Stimulated activated naive CD8-positive, alpha-beta T cell treated with anti-CD3 and anti-CD28 coated beads, Interleukin-15, Interleukin-2, amounts not matched to agents 100 U/mL and 50 U/mL, for 24 hours (primary cell): ENCODE results near the gene MED17.

ENCODE experiments used
- ATAC-seq: fragments of 150-1000 bp; cut with Tn5 transposase; one replicate; pipeline ENCODE4 v1.10.0; 2021
- DNase-seq: peaks from one replicate; pipeline ENCODE4 v3.0.0; 2021

MED17 gene

DNA sequence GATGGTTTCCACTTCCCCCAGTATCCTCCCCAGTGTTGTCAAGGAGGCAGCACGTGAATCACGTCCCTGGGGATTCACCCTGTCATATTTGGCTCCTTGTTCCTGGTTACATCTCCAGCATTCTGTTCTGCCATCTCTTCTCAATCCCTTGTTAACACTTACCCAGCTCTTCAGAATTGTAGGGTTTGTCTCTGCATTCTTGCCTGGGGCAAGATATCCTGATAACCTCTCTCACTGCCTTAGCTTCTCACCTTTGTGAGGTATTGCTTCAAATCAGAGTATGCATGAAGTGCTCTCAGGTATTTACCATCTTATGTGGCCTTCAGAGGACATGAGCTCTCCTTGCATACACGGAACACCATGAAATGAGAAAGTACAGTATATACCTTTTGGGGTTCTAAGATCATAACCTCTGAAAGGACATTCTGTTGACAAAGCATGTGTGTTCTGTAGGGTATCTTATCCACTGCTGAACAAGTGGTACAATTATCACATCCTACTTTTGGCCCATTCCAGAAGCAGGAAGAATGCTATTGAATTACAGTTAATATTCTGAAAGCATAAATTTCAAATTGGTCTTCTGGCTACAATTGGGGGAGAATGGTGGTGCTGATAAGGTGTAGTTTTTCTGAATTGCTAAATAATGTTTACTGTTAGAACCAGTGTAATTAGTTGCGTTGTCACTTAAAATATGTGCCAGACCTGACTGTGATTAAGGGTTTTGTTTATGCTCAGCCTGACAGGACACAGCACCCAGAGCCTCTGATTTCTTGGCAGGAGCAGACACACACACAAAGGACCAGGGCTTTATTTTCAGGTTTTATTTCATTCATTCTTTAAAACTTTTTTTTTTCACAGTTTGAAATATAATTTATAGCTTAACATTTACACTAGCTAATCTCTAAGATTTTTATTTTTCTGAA is 33.6 kb downstream of the MED17 start:
- ATAC-seq: no peak
- no peak for DNase-seq

DNA sequence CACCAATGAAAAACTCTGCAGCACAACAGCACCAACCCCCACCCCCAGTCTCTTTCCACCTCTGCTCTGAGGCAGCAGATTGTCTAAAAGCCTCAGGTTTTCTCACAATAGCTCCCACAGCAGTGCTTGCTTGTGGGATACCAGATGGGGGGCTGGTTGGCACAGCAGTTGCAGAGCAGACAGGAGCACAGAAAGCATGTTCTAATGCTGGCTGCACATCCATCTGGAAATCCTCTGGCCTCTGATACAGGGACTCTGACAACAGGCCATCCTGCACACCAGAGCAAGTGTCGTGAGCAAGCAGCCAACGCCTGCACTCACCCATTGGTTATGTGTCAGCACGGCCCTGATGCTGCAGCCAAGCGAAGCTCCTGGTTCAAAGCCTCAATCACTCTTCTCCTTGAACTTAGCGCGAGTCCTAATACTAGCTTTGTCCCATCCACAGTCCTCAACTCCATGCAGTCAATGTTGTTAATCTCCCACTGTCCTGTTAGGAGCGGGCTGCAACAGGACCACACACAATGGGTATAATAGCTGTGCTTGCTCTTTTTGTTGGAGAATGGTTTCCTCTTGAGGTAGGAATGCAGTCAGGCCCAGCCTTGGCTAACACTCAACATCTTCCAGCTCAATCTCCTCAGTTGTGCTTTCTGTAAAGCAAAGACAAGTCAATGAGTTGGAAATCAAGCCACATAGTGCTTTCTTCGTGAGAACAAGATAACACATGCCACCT is 36.0 kb downstream of the MED17 start:
- DNase-seq: no peak
- no peak for ATAC-seq

DNA sequence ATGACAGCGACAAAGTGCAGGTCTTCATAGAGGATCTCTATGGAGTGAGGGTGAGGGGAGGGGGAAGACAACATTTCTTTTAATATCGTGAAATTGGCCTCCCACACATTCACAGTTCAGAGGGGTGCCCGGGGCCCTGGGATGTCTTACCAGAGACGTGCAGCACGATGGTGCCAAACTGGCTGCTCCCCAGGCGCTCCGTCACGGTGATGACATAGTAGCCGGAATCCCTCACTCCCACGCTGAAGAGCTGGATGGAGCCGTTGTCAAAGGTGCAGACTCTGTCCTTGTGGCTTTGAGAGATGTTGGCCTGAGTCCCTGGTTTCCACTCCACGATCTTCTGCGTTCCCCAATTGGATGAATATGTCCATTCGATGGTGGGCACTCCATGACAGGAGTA is 36.8 kb downstream of the MED17 start:
- DNase-seq (no peak), ATAC-seq (no peak)

DNA sequence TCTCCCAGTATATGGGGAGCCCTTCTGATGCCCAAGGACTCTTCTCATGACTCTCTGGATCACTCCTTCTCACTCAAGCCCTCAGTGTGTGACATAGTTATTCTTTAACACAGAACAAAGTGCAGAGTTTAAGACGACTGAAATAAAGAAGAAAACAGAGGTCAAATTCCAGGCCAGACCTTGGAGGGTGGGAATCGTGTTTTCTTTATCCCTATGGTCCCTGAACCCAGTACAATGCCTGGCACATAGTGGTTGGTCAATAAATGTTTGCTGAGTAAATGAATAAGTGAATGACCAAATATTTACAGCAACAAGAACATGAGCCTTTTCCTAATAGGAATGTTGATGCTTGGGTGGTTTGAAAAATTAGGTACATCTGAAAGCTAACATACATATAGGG is 37.5 kb downstream of the MED17 start:
- ATAC-seq (no peak), DNase-seq (no peak)

DNA sequence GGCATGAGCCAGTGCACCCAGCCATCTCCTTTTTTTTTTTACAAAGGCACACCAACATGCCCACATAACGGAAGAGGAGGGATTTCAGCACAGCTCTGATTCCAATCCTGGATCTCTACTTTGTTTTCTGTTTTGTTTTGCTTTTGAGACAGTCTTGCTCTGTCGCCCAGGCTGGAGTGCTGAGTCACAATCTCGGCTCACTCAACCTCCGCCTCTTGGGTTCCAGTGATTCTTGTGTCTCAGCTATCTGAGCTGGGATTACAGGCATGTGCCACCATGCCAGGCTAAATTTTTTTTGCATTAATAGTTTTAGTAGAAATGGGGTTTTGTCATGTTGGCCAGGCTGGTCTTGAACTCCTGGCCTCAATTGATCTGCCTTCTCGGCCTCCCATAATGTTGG is 38.3 kb downstream of the MED17 start:
- ATAC-seq (no peak), DNase-seq (no peak)

DNA sequence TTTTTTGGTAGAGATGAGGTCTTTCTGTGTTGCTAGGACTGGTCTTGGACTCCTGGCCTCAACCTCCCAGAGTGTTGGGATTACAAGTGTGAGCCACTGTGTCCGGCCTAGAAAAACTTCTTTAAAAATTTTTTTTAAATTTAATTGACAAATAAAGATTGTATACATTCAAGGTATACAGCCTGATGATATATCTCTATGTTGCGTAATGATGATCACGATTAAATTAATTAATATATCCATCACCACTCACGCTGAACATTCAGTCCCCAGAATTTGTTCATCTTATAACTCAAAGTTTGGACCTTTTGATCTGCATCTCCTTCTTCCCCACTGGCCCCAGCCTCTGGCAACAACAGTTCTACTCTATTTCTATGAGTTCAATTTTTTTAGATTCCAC is 39.1 kb downstream of the MED17 start:
- DNase-seq: no peak
- no peak for ATAC-seq

DNA sequence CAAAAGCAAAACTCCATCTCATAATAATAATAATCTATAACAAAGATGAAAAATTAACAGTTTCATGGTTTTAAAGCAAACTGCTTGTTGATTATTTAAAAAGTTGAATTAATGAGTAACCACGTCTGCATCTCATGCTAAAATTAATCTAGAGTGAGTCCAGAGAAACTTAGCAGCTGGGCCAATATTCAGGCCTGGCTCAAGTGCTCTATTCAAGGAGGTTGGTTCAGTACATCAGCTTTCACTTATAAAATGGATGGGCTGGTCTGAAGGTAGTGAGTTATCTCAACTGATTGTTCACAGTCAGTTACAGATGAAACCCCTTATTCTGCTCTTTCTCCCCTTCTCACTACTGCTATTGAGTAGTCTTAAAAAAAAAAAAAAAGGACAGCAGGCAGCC is 43.3 kb downstream of the MED17 start:
- no peak for ATAC-seq

DNA sequence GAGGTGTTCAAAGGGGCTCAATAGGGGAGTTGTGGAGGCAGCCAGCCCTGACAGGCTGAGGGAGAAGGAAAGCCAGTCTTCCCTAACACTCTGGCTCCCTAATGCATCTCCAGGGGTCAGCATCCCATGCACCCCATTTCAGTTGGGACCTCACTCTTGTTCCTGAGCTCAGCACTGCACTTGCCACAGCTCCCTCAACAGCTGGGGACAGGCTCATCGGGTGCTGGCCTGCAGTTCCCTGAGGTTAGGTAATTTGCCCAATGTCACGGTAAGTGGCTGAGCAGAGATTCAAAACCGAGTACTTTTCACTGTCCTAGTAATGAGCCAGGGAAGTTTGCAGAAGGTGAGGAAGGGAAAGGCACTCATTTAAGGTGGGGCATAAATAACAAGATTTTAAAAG is 45.5 kb downstream of the MED17 start:
- no peak for DNase-seq
- ATAC-seq: no peak

More for the DNA sequence above, 43.3 kb downstream of the MED17 start:
- no peak for DNase-seq

DNA sequence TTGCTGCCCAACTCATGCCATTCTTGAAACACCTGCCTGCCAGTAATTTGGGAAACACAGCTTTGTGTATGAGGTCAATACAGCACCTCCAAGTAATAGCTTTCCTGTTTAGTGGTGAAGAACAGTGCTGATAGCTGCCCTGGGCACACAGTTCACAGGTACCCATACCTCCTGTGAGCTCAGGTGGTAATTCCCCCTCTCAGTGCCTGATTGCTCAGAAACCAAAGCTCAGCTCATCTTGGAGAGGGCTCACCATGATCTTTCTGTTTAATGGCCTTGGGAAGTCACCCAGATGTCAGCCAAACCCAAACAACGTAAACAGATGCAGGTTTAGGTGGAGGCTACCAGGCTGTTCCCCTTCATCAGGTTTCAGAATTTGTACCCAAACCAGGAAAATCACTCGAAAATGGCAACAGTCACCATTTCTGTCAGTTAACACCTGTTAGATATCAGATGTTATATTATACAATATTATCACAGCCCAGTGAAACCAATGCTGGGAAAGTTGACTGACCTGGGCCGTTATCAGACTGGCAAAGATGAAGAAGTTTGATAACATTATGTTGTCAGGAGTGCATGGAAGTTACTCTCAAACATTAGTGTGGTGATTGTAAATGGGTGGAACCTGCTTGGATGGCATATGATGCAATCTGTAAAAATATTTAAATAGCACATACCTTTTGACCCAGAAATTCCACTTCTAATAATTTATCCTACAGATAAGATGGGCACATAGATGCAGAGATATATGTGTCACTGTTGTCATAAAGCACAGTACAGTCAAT is 47.5 kb downstream of the MED17 start:
- no peak for ATAC-seq
- DNase-seq: no peak

DNA sequence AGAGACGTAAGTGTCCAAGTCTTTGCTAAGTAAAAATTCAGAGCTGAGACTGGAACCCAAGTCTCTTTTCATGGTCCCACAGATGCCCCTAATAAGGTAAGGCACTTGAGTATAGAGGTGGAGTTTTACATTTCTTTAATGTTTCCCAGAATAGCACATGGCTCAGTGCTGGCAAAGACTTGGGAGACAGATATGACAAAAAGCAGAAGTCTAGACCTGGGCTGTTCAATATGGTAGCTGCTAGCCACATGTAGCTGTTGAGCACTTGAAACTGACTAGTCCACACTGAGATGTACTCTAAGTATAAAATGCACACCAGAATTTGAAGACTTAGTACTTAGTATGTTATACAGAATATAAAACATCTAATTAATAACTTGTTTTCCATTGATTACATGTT is 48.7 kb downstream of the MED17 start:
- no peak for ATAC-seq
- DNase-seq: no peak

DNA sequence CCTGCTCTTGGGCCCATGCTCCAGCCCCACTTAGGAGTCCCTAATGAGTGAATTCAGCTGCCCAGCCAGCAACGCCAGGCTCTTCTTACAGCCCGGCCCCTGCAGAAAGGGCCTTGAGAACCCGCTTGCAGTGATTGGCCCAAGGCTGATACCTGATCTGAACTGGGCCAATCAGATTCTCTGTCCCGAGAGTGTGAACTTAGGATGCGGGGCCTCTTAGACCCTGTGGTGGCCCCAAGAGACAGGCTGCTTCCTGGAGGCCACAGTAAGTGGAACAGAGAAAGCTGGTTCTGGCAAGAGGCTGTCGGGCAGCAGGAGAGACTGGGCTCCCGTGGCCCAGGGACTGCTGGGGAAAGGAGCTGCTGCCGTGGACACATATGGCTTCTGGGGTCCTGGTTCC is 54.9 kb downstream of the MED17 start:
- ATAC-seq: no peak
- DNase-seq: no peak

DNA sequence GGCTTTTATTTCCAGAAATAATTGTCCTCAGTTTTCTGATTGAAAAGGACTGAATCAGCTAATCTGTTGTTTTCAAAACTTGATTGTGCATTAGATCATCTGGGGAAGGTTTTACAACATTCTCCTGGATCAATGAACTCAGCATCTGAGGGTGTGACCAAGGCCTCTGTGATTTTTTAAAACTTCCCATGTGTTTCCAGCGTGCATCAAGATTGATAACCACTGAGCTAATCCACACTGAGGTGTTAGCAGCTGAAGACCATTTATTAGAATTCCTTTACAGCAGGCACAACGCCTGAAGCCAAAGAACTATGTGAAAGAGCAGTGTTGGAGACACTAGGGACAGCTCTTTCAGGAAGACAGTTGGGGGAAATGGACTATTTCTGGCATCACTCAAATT is 56.1 kb downstream of the MED17 start:
- ATAC-seq (no peak), DNase-seq (no peak)

DNA sequence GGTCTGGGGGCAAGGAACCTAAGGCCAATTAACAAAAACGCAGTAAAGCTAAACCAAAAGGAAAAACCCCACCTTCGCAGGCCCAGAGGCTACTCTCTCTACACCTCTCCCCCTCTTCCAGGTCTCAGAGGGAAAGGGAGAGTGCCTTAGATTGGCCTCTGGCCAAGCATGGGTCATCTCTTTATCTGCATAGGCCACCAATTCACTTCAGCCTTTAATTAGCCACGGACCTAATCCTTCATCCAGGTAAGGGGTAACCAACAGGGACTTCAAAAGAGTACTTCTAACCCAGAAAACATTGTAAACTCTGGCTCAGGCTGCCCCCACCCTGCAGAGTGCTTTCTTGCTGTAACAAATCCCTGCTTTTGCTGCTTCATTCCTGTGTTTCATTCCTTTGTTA is 56.9 kb downstream of the MED17 start:
- DNase-seq: no peak
- no peak for ATAC-seq

DNA sequence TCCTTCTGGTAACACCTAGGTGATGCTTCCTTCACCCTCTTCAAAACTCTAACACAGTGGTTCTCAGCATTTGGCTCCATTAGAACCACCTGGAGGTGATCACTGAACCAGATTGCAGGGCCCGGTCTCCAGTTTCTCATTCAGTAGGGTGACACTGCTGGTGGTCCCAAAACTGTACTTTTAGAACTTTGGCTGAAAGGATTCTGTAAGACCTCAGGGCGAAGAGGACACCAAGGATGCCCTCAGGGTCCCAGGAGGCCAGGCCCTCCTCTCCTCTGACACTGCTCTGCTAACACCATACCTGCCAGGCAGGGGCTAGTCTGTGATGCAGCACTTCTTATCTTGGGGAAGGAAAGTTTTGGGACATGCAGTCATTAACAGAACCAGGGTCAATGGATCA is 57.4 kb downstream of the MED17 start:
- no peak for DNase-seq

DNA sequence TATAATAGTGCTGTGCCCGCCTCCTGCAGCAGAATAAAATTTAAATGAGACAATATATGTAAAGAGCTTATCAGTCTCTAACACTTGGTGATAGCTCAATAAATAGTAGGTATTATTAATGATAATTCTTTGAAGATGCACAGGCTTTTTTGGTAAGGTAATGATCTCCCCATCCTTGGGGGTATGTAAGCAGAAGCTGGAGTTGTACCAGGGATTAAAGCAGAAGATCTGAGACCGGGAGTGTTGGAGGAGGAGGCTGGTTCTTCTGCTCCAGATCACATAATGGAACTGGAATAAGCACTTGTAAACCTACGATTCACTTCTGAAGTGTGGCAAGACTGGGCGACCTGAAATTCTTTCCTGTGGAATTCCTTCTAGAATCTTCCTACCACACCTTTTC is 58.0 kb downstream of the MED17 start:
- DNase-seq (no peak), ATAC-seq (no peak)

More for the DNA sequence above, 57.4 kb downstream of the MED17 start:
- no peak for ATAC-seq

DNA sequence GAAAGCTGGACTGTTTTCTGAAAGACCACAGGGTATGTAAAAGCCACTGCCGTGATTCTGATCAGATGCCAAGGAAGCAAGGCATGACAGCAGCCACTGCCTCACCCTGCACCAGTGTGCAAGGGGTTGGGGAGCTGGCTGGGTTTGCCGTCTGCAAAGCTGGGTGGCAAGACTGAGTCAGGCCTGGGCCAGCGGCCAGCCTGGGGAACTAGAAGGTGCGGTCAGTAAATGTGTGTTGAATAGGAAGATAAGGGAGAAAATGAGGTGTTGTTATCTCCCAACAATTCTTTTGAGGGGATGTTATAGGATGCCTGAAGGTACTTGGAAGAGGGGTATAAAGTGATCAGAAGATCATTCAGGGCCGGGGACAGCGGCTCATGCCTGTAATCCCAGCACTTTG is 58.4 kb downstream of the MED17 start:
- ATAC-seq (no peak), DNase-seq (no peak)

DNA sequence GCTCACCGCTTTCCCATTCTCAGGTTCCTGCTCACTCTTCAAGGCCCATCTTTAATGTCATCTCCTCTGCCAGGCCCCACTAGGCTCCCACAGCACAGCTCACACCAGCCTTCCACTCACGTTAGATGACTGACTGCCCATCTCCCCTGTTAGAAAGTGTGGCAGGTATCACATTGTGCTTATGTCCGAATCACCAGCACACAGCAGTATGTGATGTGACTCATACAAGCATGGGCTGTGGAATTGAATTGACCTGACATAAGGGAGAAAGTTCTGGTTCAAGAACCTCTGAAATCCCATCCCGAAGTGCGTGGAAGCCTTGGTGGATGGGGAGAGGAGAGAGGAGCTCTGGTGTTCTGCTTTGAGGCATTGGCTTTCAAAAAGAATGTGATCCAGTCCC is 59.8 kb downstream of the MED17 start:
- ATAC-seq (no peak), DNase-seq (no peak)

DNA sequence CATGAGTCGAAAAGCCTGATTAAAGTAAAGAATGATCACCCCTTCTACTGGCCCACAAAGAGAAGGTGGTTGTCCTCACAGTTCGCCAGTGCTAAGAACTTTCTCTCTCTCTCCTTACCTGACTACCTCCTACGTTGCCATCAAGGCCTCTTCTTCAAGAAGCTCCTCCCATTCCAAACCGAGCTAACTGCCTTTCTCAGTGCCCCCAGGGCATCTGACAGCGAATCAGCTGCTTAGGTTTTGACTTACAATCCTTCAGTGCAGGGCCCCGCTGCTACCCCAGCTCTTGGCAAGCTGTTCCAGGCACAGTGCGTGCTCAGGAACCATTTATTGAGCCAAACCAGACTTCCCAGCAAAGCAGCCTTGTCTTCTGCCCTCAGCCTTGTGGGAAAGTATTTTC is 60.5 kb downstream of the MED17 start:
- no peak for DNase-seq

DNA sequence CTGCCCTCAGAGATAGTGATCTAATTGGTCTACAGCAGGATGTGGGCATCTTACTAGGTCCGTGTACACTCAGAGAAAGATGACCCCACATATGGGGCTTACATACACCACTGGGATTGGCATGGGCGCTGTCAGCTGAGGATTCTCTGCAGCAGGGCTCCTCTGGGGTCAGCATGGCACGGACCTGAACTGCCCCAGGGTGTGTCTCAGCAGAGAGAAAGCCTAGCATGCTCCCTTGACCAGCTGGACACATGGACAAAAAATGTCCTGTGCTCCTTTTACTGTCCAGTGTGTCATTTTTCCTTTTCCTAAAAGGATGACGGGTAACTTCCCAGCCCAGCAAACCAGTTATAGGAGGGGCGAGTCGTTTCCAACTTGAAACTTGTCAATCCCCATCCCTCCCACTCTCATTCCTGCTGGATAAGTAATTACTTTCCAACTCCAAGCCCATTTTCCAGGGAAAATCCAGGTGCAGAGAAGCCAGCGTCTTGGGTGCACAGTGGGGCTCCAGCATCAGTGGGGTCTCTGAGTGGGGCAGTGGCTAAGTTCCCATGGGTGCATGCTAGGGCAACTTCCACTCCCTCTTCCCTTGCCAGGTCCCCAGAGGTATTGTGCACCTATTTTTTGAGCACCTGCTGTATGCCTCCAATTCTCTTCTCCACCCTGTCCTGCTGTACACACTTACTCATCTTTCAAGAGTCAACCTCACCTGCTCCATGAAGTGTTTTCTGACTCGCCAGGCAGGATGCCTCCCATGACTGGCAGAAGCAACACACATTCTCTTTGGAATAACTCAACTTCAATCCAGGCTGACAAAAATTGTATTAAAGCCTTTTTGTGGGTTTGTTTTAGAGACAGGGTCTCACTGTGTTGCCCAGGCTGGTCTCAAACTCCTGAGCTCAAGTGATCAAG is 61.4 kb downstream of the MED17 start:
- no peak for DNase-seq
- ATAC-seq: no peak

More for the DNA sequence above, 60.5 kb downstream of the MED17 start:
- ATAC-seq: no peak

DNA sequence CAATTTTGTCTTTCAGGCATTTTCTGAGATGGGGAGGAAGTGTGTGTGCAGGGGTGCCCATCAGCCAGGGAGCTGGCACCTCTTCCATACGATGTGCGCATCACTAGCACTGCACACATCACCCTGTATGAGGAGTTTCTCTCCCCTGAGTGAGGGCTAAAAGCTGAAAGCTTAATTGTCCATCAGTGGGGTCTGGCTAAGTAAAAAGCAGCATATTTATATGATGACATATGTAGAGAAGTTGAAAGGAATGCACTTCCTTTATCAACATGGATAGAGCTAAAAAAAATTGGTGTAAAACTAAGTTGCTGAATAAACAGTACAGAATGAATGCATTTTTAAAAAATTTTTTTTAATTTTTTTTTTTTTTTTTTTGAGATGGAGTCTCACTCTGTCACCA is 62.3 kb downstream of the MED17 start:
- no peak for ATAC-seq
- DNase-seq: no peak

DNA sequence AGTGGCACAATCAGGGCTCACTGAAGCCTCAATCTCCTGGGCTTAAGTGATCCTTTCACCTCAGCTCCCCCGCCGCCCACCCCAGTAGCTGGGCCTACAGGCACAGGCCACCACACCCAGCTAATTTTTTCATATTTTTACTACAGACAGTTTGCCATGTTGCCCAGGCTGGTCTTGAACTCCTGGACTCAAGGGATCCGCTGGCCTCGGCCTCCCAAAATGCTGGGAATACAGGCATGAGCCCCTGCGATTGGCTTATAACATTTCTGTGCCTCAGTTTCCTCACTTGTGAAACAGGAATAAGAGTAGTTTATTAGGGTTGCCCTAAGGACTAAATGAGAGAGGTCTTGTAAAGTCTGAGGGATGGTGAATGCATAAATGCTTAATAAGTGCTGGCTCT is 65.1 kb downstream of the MED17 start:
- ATAC-seq (no peak), DNase-seq (no peak)
